ENCODE results near the gene HCRTR1. TPM values are rescaled to one million over a fixed set of nuclear protein-coding genes. Genes with fewer than 3 reads are reported as not detected.

HCRTR1 gene
- total RNA-seq, 1 experiment from 2014 or later: not detected

GRCh38 chr1:31580513-31580870 is 37.0 kb upstream of the HCRTR1 start:
- Histone ChIP-seq H3K9me2 (ENCODE audit: insufficient read depth) (no peaks in the 10 kb centered on the region), H3K27me3 (ENCODE audit: insufficient read depth, low read depth) (no peaks in the 10 kb centered on the region), H2AFZ (no peak overlapping the region), H3K27ac (peak overlapping the region; percentile 81), H4K20me1 (ENCODE audit: insufficient read depth) (peaks cover 23% of the 10 kb centered on the region), H3K4me3 (peak overlapping the region; percentile 70; the same call in 1 of the 2 replicates), H3K79me2 (ENCODE audit: low read depth) (peaks cover 86% of the 10 kb centered on the region), H3K4me1 (replicated peaks; ENCODE audit: insufficient read depth) (peaks cover 73% of the 10 kb centered on the region), H3K9me3 (ENCODE audit: insufficient read depth, low read depth) (no peaks in the 10 kb centered on the region), H3K4me2 (peak overlapping the region; percentile 90), H3F3A (ENCODE audit: insufficient read depth, low read depth) (peaks cover 84% of the 10 kb centered on the region), H3K36me3 (ENCODE audit: low read depth) (peaks cover 65% of the 10 kb centered on the region)
- DNase-seq: no peak
- POLR2A ChIA-PET (ENCODE audit: unreplicated experiment): interaction anchor here (0.8 kb wide), 1 partner anchor 492 kb away, joined by 6 read pairs; no protein-coding TSS in a partner anchor
- intact Hi-C loops (cut with micrococcal nuclease; ENCODE audit: unreplicated experiment): no loop called here
- no TSS peak for BruUV-seq (replicated peaks)
- CTCF ChIA-PET: interaction anchor here (0.6 kb wide), 1 partner anchor 104 kb away, joined by 3 read pairs; no protein-coding TSS in a partner anchor
- no peak for TF ChIP-seq EZH2 (IDR thresholded peaks at IDR 0.05; ENCODE audit: low read depth)
- TF ChIP-seq, protein P1, sequence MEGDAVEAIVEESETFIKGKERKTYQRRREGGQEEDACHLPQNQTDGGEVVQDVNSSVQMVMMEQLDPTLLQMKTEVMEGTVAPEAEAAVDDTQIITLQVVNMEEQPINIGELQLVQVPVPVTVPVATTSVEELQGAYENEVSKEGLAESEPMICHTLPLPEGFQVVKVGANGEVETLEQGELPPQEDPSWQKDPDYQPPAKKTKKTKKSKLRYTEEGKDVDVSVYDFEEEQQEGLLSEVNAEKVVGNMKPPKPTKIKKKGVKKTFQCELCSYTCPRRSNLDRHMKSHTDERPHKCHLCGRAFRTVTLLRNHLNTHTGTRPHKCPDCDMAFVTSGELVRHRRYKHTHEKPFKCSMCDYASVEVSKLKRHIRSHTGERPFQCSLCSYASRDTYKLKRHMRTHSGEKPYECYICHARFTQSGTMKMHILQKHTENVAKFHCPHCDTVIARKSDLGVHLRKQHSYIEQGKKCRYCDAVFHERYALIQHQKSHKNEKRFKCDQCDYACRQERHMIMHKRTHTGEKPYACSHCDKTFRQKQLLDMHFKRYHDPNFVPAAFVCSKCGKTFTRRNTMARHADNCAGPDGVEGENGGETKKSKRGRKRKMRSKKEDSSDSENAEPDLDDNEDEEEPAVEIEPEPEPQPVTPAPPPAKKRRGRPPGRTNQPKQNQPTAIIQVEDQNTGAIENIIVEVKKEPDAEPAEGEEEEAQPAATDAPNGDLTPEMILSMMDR (conservative IDR thresholded peaks at IDR 0.05): no peak

DNA sequence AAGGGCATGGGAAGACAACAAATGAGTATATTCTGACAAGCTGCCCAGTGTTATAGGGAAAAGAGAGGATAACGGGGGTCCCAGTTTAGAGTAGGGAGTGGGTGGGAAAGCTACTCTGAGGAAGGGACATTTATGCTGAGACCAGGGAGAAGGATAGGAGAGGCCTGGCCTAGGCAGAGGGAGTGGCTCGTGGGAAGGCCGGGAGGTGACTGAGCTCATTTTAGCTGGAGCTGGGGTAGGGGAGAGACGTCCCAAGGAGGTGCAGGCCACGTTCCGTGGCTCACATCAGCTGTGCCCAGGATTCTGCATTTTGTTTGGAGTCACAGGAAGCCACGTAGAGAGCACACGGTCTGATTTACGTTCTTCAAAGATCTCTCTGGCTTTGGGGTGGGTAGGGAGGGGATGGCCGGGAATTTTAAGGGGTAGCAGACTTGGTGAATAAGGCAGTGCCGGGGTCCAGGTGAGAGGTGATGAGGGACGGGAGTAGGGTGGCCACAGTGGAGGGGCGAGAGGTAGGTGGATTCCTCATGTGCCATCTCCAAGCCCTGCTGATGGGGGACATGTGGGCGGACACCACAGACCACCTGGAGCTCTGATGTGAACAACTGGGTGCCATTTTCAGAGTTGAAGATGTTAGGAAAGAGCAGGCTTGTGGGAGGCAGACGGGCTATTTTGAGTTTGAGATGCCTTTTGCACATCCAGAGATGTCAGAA is 36.4 kb upstream of the HCRTR1 start:
- intact Hi-C loops (cut with micrococcal nuclease; ENCODE audit: unreplicated experiment): no loop called here
- H3K79me2 ChIP-seq (ENCODE audit: low read depth): peaks cover 92% of the 10 kb centered on the region

More for the DNA sequence above, 36.4 kb upstream of the HCRTR1 start:
- Histone ChIP-seq H3K9me3 (ENCODE audit: insufficient read depth, low read depth) (no peaks in the 10 kb centered on the region), H3K4me3 (peak overlapping the region; percentile 70; the same call in 1 of the 2 replicates), H3F3A (ENCODE audit: insufficient read depth, low read depth) (peaks cover 84% of the 10 kb centered on the region), H3K27me3 (ENCODE audit: insufficient read depth, low read depth) (no peaks in the 10 kb centered on the region), H3K4me1 (replicated peaks; ENCODE audit: insufficient read depth) (peaks cover 73% of the 10 kb centered on the region), H3K27ac (peak overlapping the region; percentile 81), H2AFZ (no peak overlapping the region), H3K36me3 (ENCODE audit: low read depth) (peaks cover 70% of the 10 kb centered on the region), H3K4me2 (peak overlapping the region; percentile 90), H3K9me2 (ENCODE audit: insufficient read depth) (no peaks in the 10 kb centered on the region), H4K20me1 (ENCODE audit: insufficient read depth) (peaks cover 23% of the 10 kb centered on the region)
- DNase-seq: no peak
- ChIA-PET POLR2A (ENCODE audit: unreplicated experiment) (interaction anchor here (0.6 to 0.8 kb wide), 2 partner anchors 32 to 491 kb away, joined by 5 to 6 read pairs; no protein-coding TSS in a partner anchor), CTCF (interaction anchor here (0.6 kb wide), 1 partner anchor 103 kb away, joined by 3 read pairs; no protein-coding TSS in a partner anchor)
- BruUV-seq (replicated peaks): no TSS peak
- no peak for TF ChIP-seq EZH2 (IDR thresholded peaks at IDR 0.05; ENCODE audit: low read depth)
- TF ChIP-seq, protein P1 (conservative IDR thresholded peaks at IDR 0.05): no peak
